ENCODE results near the gene DRC7. TPM values are rescaled to one million over a fixed set of nuclear protein-coding genes. Genes with fewer than 3 reads are reported as not detected.
A peak's percentile ranks its signal among the peaks of the same experiment; 100 is the strongest.

DRC7 gene
- total and polyA plus RNA-seq, 9 of the 15 experiments (the other 6 are each of a cell fraction or from before 2014, with no cell fraction given) = 0.04 to 0.33 (median 0.12) TPM; not detected in 3

DNA sequence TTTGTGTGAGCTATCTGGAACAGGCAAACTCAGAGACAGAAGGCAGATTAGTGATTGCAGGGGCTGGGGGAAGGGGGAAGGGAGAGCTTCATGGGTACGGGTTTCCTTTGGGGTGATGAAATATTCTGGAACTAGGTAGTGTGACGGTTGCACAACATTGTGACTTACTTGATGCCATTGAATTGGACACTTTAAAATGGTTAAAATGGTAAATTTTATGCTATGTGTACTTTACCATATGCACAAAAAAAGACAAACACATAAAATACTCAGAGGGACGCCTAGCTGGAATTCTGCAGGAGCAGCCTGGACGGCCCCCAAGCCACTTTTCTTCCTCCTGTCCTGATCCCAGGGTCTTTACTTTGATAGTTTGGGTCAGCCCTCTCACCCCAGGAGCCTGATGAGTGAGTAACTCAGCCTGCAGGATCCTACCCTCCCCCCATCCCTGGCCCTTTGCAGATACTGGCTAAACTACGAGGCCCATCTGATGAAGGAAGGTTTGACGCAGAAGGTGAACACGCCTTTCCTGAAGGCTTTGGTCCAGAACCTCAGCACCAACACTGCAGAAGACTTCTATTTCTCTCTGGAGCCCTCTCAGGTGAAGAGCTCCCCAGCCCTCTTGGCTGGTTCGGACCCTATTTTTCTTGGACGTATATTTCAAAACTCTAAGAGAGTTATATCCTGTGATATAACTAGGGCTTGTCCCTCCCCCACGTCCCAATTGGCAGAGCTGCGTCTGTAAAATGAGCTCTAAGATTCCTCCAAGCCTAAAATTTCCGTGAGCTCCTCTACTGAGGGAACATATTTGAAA, 18.7 kb upstream of the DRC7 start (continued):
- TF ChIP-seq, protein P1, sequence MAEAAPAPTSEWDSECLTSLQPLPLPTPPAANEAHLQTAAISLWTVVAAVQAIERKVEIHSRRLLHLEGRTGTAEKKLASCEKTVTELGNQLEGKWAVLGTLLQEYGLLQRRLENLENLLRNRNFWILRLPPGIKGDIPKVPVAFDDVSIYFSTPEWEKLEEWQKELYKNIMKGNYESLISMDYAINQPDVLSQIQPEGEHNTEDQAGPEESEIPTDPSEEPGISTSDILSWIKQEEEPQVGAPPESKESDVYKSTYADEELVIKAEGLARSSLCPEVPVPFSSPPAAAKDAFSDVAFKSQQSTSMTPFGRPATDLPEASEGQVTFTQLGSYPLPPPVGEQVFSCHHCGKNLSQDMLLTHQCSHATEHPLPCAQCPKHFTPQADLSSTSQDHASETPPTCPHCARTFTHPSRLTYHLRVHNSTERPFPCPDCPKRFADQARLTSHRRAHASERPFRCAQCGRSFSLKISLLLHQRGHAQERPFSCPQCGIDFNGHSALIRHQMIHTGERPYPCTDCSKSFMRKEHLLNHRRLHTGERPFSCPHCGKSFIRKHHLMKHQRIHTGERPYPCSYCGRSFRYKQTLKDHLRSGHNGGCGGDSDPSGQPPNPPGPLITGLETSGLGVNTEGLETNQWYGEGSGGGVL (CRISPR knock-in tag; IDR thresholded peaks at IDR 0.05) = no peak
- TF ChIP-seq, protein P2, sequence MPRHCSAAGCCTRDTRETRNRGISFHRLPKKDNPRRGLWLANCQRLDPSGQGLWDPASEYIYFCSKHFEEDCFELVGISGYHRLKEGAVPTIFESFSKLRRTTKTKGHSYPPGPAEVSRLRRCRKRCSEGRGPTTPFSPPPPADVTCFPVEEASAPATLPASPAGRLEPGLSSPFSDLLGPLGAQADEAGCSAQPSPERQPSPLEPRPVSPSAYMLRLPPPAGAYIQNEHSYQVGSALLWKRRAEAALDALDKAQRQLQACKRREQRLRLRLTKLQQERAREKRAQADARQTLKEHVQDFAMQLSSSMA (CRISPR knock-in tag; IDR thresholded peaks at IDR 0.05) = no peak
- TF ChIP-seq, protein P3, sequence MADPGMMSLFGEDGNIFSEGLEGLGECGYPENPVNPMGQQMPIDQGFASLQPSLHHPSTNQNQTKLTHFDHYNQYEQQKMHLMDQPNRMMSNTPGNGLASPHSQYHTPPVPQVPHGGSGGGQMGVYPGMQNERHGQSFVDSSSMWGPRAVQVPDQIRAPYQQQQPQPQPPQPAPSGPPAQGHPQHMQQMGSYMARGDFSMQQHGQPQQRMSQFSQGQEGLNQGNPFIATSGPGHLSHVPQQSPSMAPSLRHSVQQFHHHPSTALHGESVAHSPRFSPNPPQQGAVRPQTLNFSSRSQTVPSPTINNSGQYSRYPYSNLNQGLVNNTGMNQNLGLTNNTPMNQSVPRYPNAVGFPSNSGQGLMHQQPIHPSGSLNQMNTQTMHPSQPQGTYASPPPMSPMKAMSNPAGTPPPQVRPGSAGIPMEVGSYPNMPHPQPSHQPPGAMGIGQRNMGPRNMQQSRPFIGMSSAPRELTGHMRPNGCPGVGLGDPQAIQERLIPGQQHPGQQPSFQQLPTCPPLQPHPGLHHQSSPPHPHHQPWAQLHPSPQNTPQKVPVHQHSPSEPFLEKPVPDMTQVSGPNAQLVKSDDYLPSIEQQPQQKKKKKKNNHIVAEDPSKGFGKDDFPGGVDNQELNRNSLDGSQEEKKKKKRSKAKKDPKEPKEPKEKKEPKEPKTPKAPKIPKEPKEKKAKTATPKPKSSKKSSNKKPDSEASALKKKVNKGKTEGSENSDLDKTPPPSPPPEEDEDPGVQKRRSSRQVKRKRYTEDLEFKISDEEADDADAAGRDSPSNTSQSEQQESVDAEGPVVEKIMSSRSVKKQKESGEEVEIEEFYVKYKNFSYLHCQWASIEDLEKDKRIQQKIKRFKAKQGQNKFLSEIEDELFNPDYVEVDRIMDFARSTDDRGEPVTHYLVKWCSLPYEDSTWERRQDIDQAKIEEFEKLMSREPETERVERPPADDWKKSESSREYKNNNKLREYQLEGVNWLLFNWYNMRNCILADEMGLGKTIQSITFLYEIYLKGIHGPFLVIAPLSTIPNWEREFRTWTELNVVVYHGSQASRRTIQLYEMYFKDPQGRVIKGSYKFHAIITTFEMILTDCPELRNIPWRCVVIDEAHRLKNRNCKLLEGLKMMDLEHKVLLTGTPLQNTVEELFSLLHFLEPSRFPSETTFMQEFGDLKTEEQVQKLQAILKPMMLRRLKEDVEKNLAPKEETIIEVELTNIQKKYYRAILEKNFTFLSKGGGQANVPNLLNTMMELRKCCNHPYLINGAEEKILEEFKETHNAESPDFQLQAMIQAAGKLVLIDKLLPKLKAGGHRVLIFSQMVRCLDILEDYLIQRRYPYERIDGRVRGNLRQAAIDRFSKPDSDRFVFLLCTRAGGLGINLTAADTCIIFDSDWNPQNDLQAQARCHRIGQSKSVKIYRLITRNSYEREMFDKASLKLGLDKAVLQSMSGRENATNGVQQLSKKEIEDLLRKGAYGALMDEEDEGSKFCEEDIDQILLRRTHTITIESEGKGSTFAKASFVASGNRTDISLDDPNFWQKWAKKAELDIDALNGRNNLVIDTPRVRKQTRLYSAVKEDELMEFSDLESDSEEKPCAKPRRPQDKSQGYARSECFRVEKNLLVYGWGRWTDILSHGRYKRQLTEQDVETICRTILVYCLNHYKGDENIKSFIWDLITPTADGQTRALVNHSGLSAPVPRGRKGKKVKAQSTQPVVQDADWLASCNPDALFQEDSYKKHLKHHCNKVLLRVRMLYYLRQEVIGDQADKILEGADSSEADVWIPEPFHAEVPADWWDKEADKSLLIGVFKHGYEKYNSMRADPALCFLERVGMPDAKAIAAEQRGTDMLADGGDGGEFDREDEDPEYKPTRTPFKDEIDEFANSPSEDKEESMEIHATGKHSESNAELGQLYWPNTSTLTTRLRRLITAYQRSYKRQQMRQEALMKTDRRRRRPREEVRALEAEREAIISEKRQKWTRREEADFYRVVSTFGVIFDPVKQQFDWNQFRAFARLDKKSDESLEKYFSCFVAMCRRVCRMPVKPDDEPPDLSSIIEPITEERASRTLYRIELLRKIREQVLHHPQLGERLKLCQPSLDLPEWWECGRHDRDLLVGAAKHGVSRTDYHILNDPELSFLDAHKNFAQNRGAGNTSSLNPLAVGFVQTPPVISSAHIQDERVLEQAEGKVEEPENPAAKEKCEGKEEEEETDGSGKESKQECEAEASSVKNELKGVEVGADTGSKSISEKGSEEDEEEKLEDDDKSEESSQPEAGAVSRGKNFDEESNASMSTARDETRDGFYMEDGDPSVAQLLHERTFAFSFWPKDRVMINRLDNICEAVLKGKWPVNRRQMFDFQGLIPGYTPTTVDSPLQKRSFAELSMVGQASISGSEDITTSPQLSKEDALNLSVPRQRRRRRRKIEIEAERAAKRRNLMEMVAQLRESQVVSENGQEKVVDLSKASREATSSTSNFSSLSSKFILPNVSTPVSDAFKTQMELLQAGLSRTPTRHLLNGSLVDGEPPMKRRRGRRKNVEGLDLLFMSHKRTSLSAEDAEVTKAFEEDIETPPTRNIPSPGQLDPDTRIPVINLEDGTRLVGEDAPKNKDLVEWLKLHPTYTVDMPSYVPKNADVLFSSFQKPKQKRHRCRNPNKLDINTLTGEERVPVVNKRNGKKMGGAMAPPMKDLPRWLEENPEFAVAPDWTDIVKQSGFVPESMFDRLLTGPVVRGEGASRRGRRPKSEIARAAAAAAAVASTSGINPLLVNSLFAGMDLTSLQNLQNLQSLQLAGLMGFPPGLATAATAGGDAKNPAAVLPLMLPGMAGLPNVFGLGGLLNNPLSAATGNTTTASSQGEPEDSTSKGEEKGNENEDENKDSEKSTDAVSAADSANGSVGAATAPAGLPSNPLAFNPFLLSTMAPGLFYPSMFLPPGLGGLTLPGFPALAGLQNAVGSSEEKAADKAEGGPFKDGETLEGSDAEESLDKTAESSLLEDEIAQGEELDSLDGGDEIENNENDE (IDR thresholded peaks at IDR 0.05; ENCODE audit: low read depth, low read length) = no peak
- TF ChIP-seq, protein P4, sequence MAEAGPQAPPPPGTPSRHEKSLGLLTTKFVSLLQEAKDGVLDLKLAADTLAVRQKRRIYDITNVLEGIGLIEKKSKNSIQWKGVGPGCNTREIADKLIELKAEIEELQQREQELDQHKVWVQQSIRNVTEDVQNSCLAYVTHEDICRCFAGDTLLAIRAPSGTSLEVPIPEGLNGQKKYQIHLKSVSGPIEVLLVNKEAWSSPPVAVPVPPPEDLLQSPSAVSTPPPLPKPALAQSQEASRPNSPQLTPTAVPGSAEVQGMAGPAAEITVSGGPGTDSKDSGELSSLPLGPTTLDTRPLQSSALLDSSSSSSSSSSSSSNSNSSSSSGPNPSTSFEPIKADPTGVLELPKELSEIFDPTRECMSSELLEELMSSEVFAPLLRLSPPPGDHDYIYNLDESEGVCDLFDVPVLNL (CRISPR knock-in tag; IDR thresholded peaks at IDR 0.05; ENCODE audit: low read depth) = no peak
- no peak for TF ChIP-seq ZNF217 (CRISPR knock-in tag; IDR thresholded peaks at IDR 0.05)
- TF ChIP-seq, protein P5, sequence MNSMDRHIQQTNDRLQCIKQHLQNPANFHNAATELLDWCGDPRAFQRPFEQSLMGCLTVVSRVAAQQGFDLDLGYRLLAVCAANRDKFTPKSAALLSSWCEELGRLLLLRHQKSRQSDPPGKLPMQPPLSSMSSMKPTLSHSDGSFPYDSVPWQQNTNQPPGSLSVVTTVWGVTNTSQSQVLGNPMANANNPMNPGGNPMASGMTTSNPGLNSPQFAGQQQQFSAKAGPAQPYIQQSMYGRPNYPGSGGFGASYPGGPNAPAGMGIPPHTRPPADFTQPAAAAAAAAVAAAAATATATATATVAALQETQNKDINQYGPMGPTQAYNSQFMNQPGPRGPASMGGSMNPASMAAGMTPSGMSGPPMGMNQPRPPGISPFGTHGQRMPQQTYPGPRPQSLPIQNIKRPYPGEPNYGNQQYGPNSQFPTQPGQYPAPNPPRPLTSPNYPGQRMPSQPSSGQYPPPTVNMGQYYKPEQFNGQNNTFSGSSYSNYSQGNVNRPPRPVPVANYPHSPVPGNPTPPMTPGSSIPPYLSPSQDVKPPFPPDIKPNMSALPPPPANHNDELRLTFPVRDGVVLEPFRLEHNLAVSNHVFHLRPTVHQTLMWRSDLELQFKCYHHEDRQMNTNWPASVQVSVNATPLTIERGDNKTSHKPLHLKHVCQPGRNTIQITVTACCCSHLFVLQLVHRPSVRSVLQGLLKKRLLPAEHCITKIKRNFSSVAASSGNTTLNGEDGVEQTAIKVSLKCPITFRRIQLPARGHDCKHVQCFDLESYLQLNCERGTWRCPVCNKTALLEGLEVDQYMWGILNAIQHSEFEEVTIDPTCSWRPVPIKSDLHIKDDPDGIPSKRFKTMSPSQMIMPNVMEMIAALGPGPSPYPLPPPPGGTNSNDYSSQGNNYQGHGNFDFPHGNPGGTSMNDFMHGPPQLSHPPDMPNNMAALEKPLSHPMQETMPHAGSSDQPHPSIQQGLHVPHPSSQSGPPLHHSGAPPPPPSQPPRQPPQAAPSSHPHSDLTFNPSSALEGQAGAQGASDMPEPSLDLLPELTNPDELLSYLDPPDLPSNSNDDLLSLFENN (IDR thresholded peaks at IDR 0.05; ENCODE audit: low read depth in 2 of 2, low read length in 2 of 2) = peak in 1 of 2 experiments; percentile 39; a peak in 1 of 4 replicates
